ENCODE measurements around the gene PROK2. TPM values are rescaled to one million over a fixed set of nuclear protein-coding genes. Genes with fewer than 3 reads are reported as not detected.

The PROK2 gene
- total RNA-seq, 1 donor from 2014 or later = not detected

- Mint-ChIP-seq H3K4me1 (ENCODE audit: low read depth, unreplicated experiment) (no peaks in the 10 kb centered on the region), H3K27ac (ENCODE audit: unreplicated experiment) (no peak overlapping the region), H3K36me3 (ENCODE audit: low read depth, unreplicated experiment) (no peaks in the 10 kb centered on the region), H3K4me3 (ENCODE audit: unreplicated experiment) (no peak overlapping the region), H3K27me3 (ENCODE audit: low read depth, unreplicated experiment) (peaks cover 22% of the 10 kb centered on the region), H3K9me3 (ENCODE audit: unreplicated experiment) (peaks cover 2% of the 10 kb centered on the region)
- no peak overlapping the region for H2AFZ ChIP-seq (ENCODE audit: low read depth, low read length)
- FAIRE-seq (no peak), DNase-seq (ENCODE audit: low read depth) (no peak)
- H3K9me3 ChIP-seq (ENCODE audit: insufficient read depth, low read depth, low read length) = no peaks in the 10 kb centered on the region
- TF ChIP-seq CTCF (IDR thresholded peaks at IDR 0.05; ENCODE audit: insufficient read depth, low read depth, low read length) (no peak), EZH2 (IDR thresholded peaks at IDR 0.05; ENCODE audit: insufficient read depth, low read length) (no peak)
- H3K9ac ChIP-seq (ENCODE audit: low read length) = no peak overlapping the region
- H3K4me3 ChIP-seq (ENCODE audit: insufficient read depth, low read depth, low read length) = no peak overlapping the region
- no peak overlapping the region for H3K4me2 ChIP-seq (ENCODE audit: low read length)
- H3K27ac ChIP-seq (ENCODE audit: low read depth, low read length) = no peak overlapping the region
- H4K20me1 ChIP-seq (ENCODE audit: insufficient read depth, low read length) = no peaks in the 10 kb centered on the region
- H3K4me1 ChIP-seq (ENCODE audit: insufficient read depth, low read length) = no peaks in the 10 kb centered on the region
- no peaks in the 10 kb centered on the region for H3K36me3 ChIP-seq (ENCODE audit: insufficient read depth, low read length)
- H3K79me2 ChIP-seq (ENCODE audit: insufficient read depth, low read length) = no peaks in the 10 kb centered on the region
- H3K27me3 ChIP-seq (ENCODE audit: insufficient read depth, low read length) = peaks cover 15% of the 10 kb centered on the region
Observed at GRCh38 chr3:71771126-71771525, 13.8 kb downstream of the PROK2 start.

- H3K27ac Mint-ChIP-seq (ENCODE audit: unreplicated experiment) = no peak overlapping the region
- H3K4me3 ChIP-seq (ENCODE audit: insufficient read depth, low read depth, low read length) = no peak overlapping the region
Observed at GRCh38 chr3:71763426-71763825, 21.5 kb downstream of the PROK2 start.

More at GRCh38 chr3:71763426-71763825, 21.5 kb downstream of the PROK2 start:
- Histone ChIP-seq H3K4me2 (ENCODE audit: low read length) (no peak overlapping the region), H3K27me3 (ENCODE audit: insufficient read depth, low read length) (peaks cover 19% of the 10 kb centered on the region), H3K27ac (ENCODE audit: low read depth, low read length) (no peak overlapping the region), H4K20me1 (ENCODE audit: insufficient read depth, low read length) (no peaks in the 10 kb centered on the region), H3K9ac (ENCODE audit: low read length) (no peak overlapping the region), H3K36me3 (ENCODE audit: insufficient read depth, low read length) (no peaks in the 10 kb centered on the region), H3K9me3 (ENCODE audit: insufficient read depth, low read depth, low read length) (no peaks in the 10 kb centered on the region), H3K4me1 (ENCODE audit: insufficient read depth, low read length) (no peaks in the 10 kb centered on the region), H3K79me2 (ENCODE audit: insufficient read depth, low read length) (no peaks in the 10 kb centered on the region), H2AFZ (ENCODE audit: low read depth, low read length) (no peak overlapping the region)
- FAIRE-seq = no peak
- no peak for DNase-seq (ENCODE audit: low read depth)
- no peak for TF ChIP-seq CTCF (IDR thresholded peaks at IDR 0.05; ENCODE audit: insufficient read depth, low read depth, low read length)
- TF ChIP-seq EZH2 (IDR thresholded peaks at IDR 0.05; ENCODE audit: insufficient read depth, low read length) = no peak
- no peaks in the 10 kb centered on the region for H3K36me3 Mint-ChIP-seq (ENCODE audit: low read depth, unreplicated experiment)
- H3K27me3 Mint-ChIP-seq (ENCODE audit: low read depth, unreplicated experiment) = peaks cover 34% of the 10 kb centered on the region
- H3K9me3 Mint-ChIP-seq (ENCODE audit: unreplicated experiment) = peaks cover 1% of the 10 kb centered on the region
- no peaks in the 10 kb centered on the region for H3K4me1 Mint-ChIP-seq (ENCODE audit: low read depth, unreplicated experiment)
- no peak overlapping the region for H3K4me3 Mint-ChIP-seq (ENCODE audit: unreplicated experiment)

Data from astrocyte (in vitro differentiated cells and primary cell).